Neuronal stem cell (in vitro differentiated cells): Measurements from ENCODE around the gene NFIB.

Source experiments
- DNase-seq: peaks from one replicate; pipeline ENCODE4 v3.0.0-alpha.2; 2013; ENCODE audit warnings: low spot score
- H2AFZ ChIP-seq: one replicate; pipeline ENCODE4 v1.6.1; 2013; ENCODE audit warnings: mild to moderate bottlenecking, low read length, inconsistent platforms
- H2AK5ac ChIP-seq: 2 replicates; pipeline ENCODE4 v1.6.1; 2013; ENCODE audit warnings: low read depth, mild to moderate bottlenecking, inconsistent platforms, low read length, moderate library complexity, mixed read lengths
- H2BK120ac ChIP-seq: 2 replicates; pipeline ENCODE4 v1.6.1; 2013; ENCODE audit warnings: low read depth, mild to moderate bottlenecking, inconsistent platforms, low read length, moderate library complexity, mixed read lengths
- H2BK12ac ChIP-seq: one replicate; pipeline ENCODE4 v1.6.1; 2013; ENCODE audit warnings: low read length, inconsistent platforms
- H2BK15ac ChIP-seq: 2 replicates; pipeline ENCODE4 v1.6.1; 2013; ENCODE audit warnings: mild to moderate bottlenecking, low read length, inconsistent platforms, mixed read lengths
- H2BK5ac ChIP-seq: one replicate; pipeline ENCODE4 v1.6.1; 2013; ENCODE audit warnings: inconsistent platforms, mild to moderate bottlenecking, low read length, moderate library complexity
- H3K14ac ChIP-seq: one replicate; pipeline ENCODE4 v1.6.1; 2013; ENCODE audit warnings: low read length, inconsistent platforms
- H3K18ac ChIP-seq: 2 replicates; pipeline ENCODE4 v1.6.1; 2013; ENCODE audit warnings: low read length, inconsistent platforms
- H3K23ac ChIP-seq: 2 replicates; pipeline ENCODE4 v1.6.1; 2013; ENCODE audit warnings: low read depth, mild to moderate bottlenecking, mixed read lengths, low read length, inconsistent platforms; ENCODE audit not compliant: poor library complexity
- H3K27ac ChIP-seq: replicated peaks from 3 replicates; pipeline ENCODE4 v1.5.1; 2013; ENCODE audit warnings: low read length, inconsistent platforms
- H3K27me3 ChIP-seq, 3 experiments: 2 replicates each; pipeline ENCODE4 v1.6.1; 2013; ENCODE audit warnings: low read length in 3 of 3, mild to moderate bottlenecking in 2 of 3, inconsistent platforms in 1 of 3, low read depth in 1 of 3, mixed read lengths in 1 of 3, moderate library complexity in 1 of 3; ENCODE audit not compliant: control insufficient read depth in 3 of 3, insufficient read depth in 3 of 3
- H3K36me3 ChIP-seq, 2 donors: replicated peaks in 1 of 2; 2 replicates each; pipeline ENCODE4 v1.6.1; 2013; ENCODE audit warnings: low read length in 2 of 2; ENCODE audit not compliant: control insufficient read depth in 2 of 2, insufficient read depth in 2 of 2
- H3K4ac ChIP-seq: 2 replicates; pipeline ENCODE4 v1.6.1; 2013; ENCODE audit warnings: inconsistent platforms, mild to moderate bottlenecking, low read length, moderate library complexity
- H3K4me1 ChIP-seq, 2 donors: 1 replicate in 1 of 2; 2 replicates in 1 of 2; pipeline ENCODE4 v1.6.1; 2013; ENCODE audit warnings: low read length in 2 of 2, low read depth in 1 of 2; ENCODE audit not compliant: control insufficient read depth in 2 of 2, insufficient read depth in 1 of 2
- H3K4me2 ChIP-seq: one replicate; pipeline ENCODE4 v1.6.1; 2013; ENCODE audit warnings: mild to moderate bottlenecking, low read length, inconsistent platforms; ENCODE audit not compliant: insufficient read depth, poor library complexity, severe bottlenecking
- H3K4me3 ChIP-seq, 2 donors: 2 replicates each; pipeline ENCODE4 v1.5.1; 2013; ENCODE audit warnings: low read length in 2 of 2, mild to moderate bottlenecking in 2 of 2, inconsistent platforms in 1 of 2, moderate library complexity in 1 of 2
- H3K79me1 ChIP-seq: one replicate; pipeline ENCODE4 v1.6.1; 2013; ENCODE audit warnings: low read depth, mild to moderate bottlenecking, inconsistent platforms, low read length, moderate library complexity
- H3K9ac ChIP-seq: one replicate; pipeline ENCODE4 v1.6.1; 2013; ENCODE audit warnings: mild to moderate bottlenecking, low read depth, low read length, inconsistent platforms; ENCODE audit not compliant: poor library complexity
- H3K9me3 ChIP-seq, 2 donors: replicated peaks in 1 of 2; 2 replicates each; pipeline versions ENCODE3 to v1.6.1; 2013; ENCODE audit warnings: low read length in 2 of 2, mild to moderate bottlenecking in 2 of 2, inconsistent platforms in 1 of 2, low read depth in 1 of 2, mixed read lengths in 1 of 2, moderate library complexity in 1 of 2; ENCODE audit not compliant: control insufficient read depth in 2 of 2, insufficient read depth in 1 of 2
- H4K8ac ChIP-seq: one replicate; pipeline ENCODE4 v1.6.1; 2013; ENCODE audit warnings: low read depth, mild to moderate bottlenecking, inconsistent platforms, low read length, moderate library complexity
- H4K91ac ChIP-seq: one replicate; pipeline ENCODE4 v1.6.1; 2013; ENCODE audit warnings: low read length, low read depth, mild to moderate bottlenecking, inconsistent platforms; ENCODE audit not compliant: poor library complexity
- WGBS, 2 donors: extraction: QIAGEN DNeasy Blood & Tissue Kit; methylation state at CpG; one replicate each; pipeline ENCODE4 v1.1.7; 2013; ENCODE audit warnings: missing lambda C conversion rate in 2 of 2, mixed read lengths in 1 of 2; ENCODE audit not compliant: insufficient read length in 2 of 2, insufficient replicate concordance in 1 of 2; ENCODE audit errors: extremely low coverage in 2 of 2; 5-methylcytosine and 5-hydroxymethylcytosine counted together

The NFIB gene

DNA sequence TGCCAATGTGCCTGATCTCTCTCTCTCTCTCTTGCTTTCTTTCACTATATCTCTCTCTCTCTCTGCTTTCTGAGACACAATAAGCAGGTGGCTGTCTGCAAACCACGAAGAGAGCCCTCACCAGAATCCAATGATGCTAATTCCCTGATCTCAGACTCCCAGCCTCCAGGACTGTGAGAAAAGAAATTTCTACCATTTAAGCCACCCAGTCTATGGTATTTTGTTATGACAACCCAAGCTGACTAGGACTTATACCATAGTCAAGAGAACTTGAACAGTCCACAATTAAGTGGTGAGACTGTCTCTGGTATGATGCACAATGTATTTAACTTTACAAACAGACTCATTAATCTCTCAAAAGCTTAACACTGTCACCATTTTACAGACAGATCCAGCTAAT, 67.0 kb downstream of the NFIB start:
- no peak overlapping the region for H2BK15ac ChIP-seq
- no peak overlapping the region for H3K9ac ChIP-seq
- WGBS, 2 donors: no CpG with 5 or more reads among the region's 1 CpG
- H2BK120ac ChIP-seq: no peak overlapping the region
- H3K79me1 ChIP-seq: no peaks in the 10 kb centered on the region
- H3K4me2 ChIP-seq: no peak overlapping the region
- H3K18ac ChIP-seq: no peak overlapping the region
- no peaks in the 10 kb centered on the region for H3K27me3 ChIP-seq
- no peak overlapping the region for H3K4me3 ChIP-seq
- no peak overlapping the region for H4K8ac ChIP-seq
- H3K36me3 ChIP-seq: no peaks in the 10 kb centered on the region
- no peak overlapping the region for H2BK5ac ChIP-seq
- DNase-seq: no peak
- no peak overlapping the region for H3K14ac ChIP-seq
- no peak overlapping the region for H2AK5ac ChIP-seq
- no peak overlapping the region for H2BK12ac ChIP-seq
- H2AFZ ChIP-seq: no peak overlapping the region
- no peak overlapping the region for H3K4ac ChIP-seq
- no peaks in the 10 kb centered on the region for H3K9me3 ChIP-seq
- peaks cover 3 to 5% of the 10 kb centered on the region in 2 donors for H3K4me1 ChIP-seq
- no peak overlapping the region for H3K23ac ChIP-seq
- no peak overlapping the region for H4K91ac ChIP-seq
- no peak overlapping the region for H3K27ac ChIP-seq

DNA sequence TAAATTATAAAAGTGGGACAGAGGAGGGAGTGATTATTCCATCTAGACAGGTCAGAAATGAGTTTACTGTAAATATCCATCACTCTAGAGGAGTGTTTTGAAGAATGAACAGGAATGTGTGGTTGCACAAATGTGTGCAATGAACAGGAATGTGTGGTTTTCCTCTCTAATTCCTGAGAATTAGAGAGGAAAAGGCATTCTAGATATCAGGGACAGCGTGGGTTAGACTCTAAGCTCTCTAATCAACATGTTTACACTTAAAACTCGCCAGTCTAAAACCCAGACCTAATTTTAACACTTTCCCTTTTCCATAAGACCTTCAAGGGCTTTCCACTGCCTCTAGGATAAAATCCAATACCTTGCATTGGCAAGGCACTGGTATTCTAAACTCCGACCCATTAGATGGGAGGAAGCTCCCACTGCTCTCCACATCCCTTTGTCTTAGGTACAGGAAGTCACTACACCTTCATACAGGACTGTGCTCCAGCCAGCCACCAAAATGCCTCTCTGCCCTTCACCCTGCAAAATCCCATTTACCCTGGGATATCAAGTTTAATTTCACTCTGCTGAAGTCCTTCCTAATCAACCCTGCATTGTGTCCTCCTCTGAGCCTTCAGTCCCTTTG, 67.9 kb downstream of the NFIB start:
- WGBS, 2 donors: no CpG with 5 or more reads among the region's 3 CpGs
- H2AK5ac ChIP-seq: no peak overlapping the region
- no peak overlapping the region for H2AFZ ChIP-seq
- H3K36me3 ChIP-seq: no peaks in the 10 kb centered on the region
- no peaks in the 10 kb centered on the region for H3K9me3 ChIP-seq
- H2BK12ac ChIP-seq: no peak overlapping the region
- no peak overlapping the region for H2BK5ac ChIP-seq
- no peak overlapping the region for H3K4me2 ChIP-seq
- H3K23ac ChIP-seq: no peak overlapping the region
- no peaks in the 10 kb centered on the region for H3K79me1 ChIP-seq
- no peaks in the 10 kb centered on the region for H3K4me1 ChIP-seq
- H3K4me3 ChIP-seq: no peak overlapping the region
- no peak overlapping the region for H4K91ac ChIP-seq
- H3K18ac ChIP-seq: no peak overlapping the region
- H3K9ac ChIP-seq: no peak overlapping the region
- H3K4ac ChIP-seq: no peak overlapping the region
- H2BK120ac ChIP-seq: no peak overlapping the region
- H3K14ac ChIP-seq: no peak overlapping the region
- H3K27ac ChIP-seq: no peak overlapping the region
- no peak overlapping the region for H4K8ac ChIP-seq
- no peaks in the 10 kb centered on the region for H3K27me3 ChIP-seq
- no peak overlapping the region for H2BK15ac ChIP-seq
- no peak for DNase-seq

- H3K36me3 ChIP-seq: no peaks in the 10 kb centered on the region
- no peak overlapping the region for H2BK12ac ChIP-seq
- H2AK5ac ChIP-seq: no peak overlapping the region
- no peak overlapping the region for H2AFZ ChIP-seq
- no peaks in the 10 kb centered on the region for H3K27me3 ChIP-seq
- H3K18ac ChIP-seq: no peak overlapping the region
- H3K4me3 ChIP-seq: no peak overlapping the region
- H3K4ac ChIP-seq: no peak overlapping the region
- H3K14ac ChIP-seq: no peak overlapping the region
- no peak overlapping the region for H4K91ac ChIP-seq
- H3K79me1 ChIP-seq: no peaks in the 10 kb centered on the region
- no peak overlapping the region for H2BK15ac ChIP-seq
- no peak overlapping the region for H2BK5ac ChIP-seq
- no peak overlapping the region for H2BK120ac ChIP-seq
- H3K27ac ChIP-seq: no peak overlapping the region
- no peak overlapping the region for H3K9ac ChIP-seq
- no peaks in the 10 kb centered on the region for H3K9me3 ChIP-seq
- H3K23ac ChIP-seq: no peak overlapping the region
- no CpG with 5 or more reads among the region's 5 CpGs for WGBS, 2 donors
- no peak for DNase-seq
- H4K8ac ChIP-seq: no peak overlapping the region
- peaks cover 0 to 22% of the 10 kb centered on the region in 2 donors for H3K4me1 ChIP-seq
- no peak overlapping the region for H3K4me2 ChIP-seq
Observed at GRCh38 chr9:14243514-14244042, 70.4 kb downstream of the NFIB start.

DNA sequence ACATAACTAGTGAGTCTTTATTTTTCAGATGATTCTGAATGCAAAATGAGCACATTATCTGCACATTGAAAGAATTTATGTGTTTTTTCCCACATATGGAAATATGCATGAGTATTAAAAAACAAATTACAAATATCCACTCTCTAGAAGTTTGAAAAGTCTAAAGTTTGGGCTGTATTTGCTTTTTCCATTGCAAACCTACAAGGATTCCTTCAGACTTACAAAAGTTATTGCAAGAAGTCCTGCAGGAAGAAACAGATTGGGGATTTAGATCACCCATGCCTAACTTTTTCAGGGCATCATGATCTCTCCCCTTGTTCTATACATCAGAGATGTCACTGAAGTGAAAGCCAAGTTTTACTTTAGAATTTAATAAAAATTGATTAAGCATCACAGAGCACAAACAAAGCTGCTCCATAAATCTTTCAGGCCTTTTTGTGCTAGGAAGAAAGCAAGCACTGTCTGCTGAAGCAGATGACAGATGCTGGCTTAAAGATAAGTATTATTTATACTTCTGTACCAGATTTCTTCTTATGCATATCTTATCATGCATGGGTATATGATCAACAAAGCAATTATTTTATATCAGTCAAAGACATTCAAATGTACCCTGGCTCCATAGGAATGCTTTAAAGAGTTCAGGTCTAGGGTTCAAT, 71.7 kb downstream of the NFIB start:
- Histone ChIP-seq H2AFZ (no peak overlapping the region), H3K4me2 (no peak overlapping the region), H3K18ac (no peak overlapping the region), H3K4me1 (peaks cover 5 to 29% of the 10 kb centered on the region in 2 donors), H3K4me3 (no peak overlapping the region), H3K36me3 (no peaks in the 10 kb centered on the region), H3K9ac (no peak overlapping the region), H3K27me3 (no peaks in the 10 kb centered on the region), H3K27ac (no peak overlapping the region), H4K91ac (no peak overlapping the region), H4K8ac (no peak overlapping the region), H3K23ac (no peak overlapping the region), H3K14ac (no peak overlapping the region), H3K9me3 (no peaks in the 10 kb centered on the region), H2BK5ac (no peak overlapping the region), H2BK15ac (no peak overlapping the region), H3K79me1 (no peaks in the 10 kb centered on the region), H2AK5ac (no peak overlapping the region), H2BK12ac (no peak overlapping the region), H3K4ac (no peak overlapping the region), H2BK120ac (no peak overlapping the region)
- DNase-seq: no peak
